OCI-LY7 (cell line): Measurements from ENCODE around the gene ENKD1. TPM values are rescaled to one million over a fixed set of nuclear protein-coding genes. Genes with fewer than 3 reads are reported as not detected.

Source experiments
- BruUV-seq: library from RNA; stranded (reverse); fragments of 400-500 nt; replicated peaks from 2 replicates; lab custom pipeline; 2021; lab: Mats Ljungman, UMichigan
- CTCF ChIA-PET: fragments of 300-600 bp; sonication (Branson Sonifier 250); formaldehyde crosslinking; loops from one replicate; lab custom pipeline; 2022; ENCODE audit warnings: antibody characterized with exemption; ENCODE audit not compliant: unreplicated experiment; lab: Charles Lee
- POLR2A ChIA-PET: fragments of 300-600 bp; sonication (Branson Sonifier 250); formaldehyde crosslinking; loops from one replicate; lab custom pipeline; 2022; ENCODE audit warnings: antibody characterized with exemption; lab: Charles Lee
- DNase-seq: peaks from one replicate; pipeline ENCODE4 v3.0.0-alpha.2; 2015; ENCODE audit warnings: low spot score
- H2AFZ ChIP-seq: fragments of 200-600 bp; sonication (generic), shearing (Covaris generic); 2 replicates; pipeline ENCODE4 v1.6.1; 2014; ENCODE audit warnings: mild to moderate bottlenecking, antibody characterized with exemption, low read length, moderate library complexity
- H3K27ac ChIP-seq: fragments of 200-600 bp; sonication (generic); 2 replicates; pipeline ENCODE4 v1.5.1; 2014; ENCODE audit warnings: mixed run types, low read depth, mild to moderate bottlenecking, moderate library complexity, low read length, inconsistent platforms; ENCODE audit not compliant: poor library complexity, severe bottlenecking
- H3K36me3 ChIP-seq: fragments of 200-600 bp; sonication (generic); 2 replicates; pipeline ENCODE4 v1.6.1; 2014; ENCODE audit warnings: mild to moderate bottlenecking, antibody characterized with exemption, low read length, moderate library complexity, mixed read lengths; ENCODE audit not compliant: insufficient read depth
- H3K4me1 ChIP-seq: fragments of 200-600 bp; sonication (generic); 2 replicates; pipeline ENCODE4 v1.5.1; 2014; ENCODE audit warnings: mild to moderate bottlenecking, low read length; ENCODE audit not compliant: insufficient read depth, poor library complexity, severe bottlenecking
- H3K4me2 ChIP-seq: fragments of 200-600 bp; sonication (generic); 2 replicates; pipeline ENCODE4 v1.6.1; 2014; ENCODE audit warnings: mild to moderate bottlenecking, low read length
- H3K4me3 ChIP-seq: fragments of 200-600 bp; sonication (generic); 2 replicates; pipeline ENCODE4 v1.5.1; 2014; ENCODE audit warnings: mild to moderate bottlenecking, low read depth, low read length; ENCODE audit not compliant: poor library complexity, severe bottlenecking
- H3K79me2 ChIP-seq: fragments of 200-600 bp; sonication (generic); 2 replicates; pipeline ENCODE4 v1.6.1; 2016; ENCODE audit warnings: low read depth, mild to moderate bottlenecking, low read length, moderate library complexity, mixed read lengths; ENCODE audit not compliant: insufficient read depth
- H3K9me2 ChIP-seq: fragments of 200-600 bp; sonication (generic); 2 replicates; pipeline ENCODE4 v1.6.1; 2016; ENCODE audit warnings: mild to moderate bottlenecking, low read length, mixed read lengths; ENCODE audit not compliant: insufficient read depth
- H3K9me3 ChIP-seq: fragments of 200-600 bp; sonication (generic); 2 replicates; pipeline ENCODE4 v1.6.1; 2014; ENCODE audit warnings: mild to moderate bottlenecking, mixed run types, low read length, mixed read lengths
- H4K20me1 ChIP-seq: fragments of 200-600 bp; sonication (generic); 2 replicates; pipeline ENCODE4 v1.6.1; 2014; ENCODE audit warnings: mild to moderate bottlenecking, antibody characterized with exemption, low read length, moderate library complexity, mixed read lengths; ENCODE audit not compliant: insufficient read depth
- EZH2phosphoT487 ChIP-seq: fragments of 200-600 bp; sonication (generic); IDR thresholded peaks from 2 replicates; pipeline ENCODE4 v1.6.1; 2018; ENCODE audit warnings: low read depth, borderline replicate concordance, mild to moderate bottlenecking, mixed run types, antibody characterized with exemption, low read length, moderate library complexity, mixed read lengths
- intact Hi-C: fragments of 100-400 bp; cut with micrococcal nuclease; formaldehyde crosslinking; loops from one replicate; pipeline ENCODE4 v1.10.0; 2022; ENCODE audit not compliant: unreplicated experiment
- total RNA-seq, 2 experiments: library from RNA; depleted of rRNA in 1 of 2; stranded (reverse); fragments of >200 nt in 1 of 2; shearing (Covaris generic) in 1 of 2; gene quantifications; 2 replicates each; pipeline ENCODE4 v1.2.3, GENCODE V29; 2014 to 2022
- TF ChIP-seq, protein P1 (sequence below): fragments of 200-600 bp; sonication (generic); conservative IDR thresholded peaks from 2 replicates; pipeline ENCODE4 v1.5.1; 2014; ENCODE audit warnings: mild to moderate bottlenecking, antibody characterized with exemption, low read length, moderate library complexity, mixed read lengths

The ENKD1 gene
- total RNA-seq, 2 experiments from 2014 or later: 8.1 to 15.7 TPM

DNA sequence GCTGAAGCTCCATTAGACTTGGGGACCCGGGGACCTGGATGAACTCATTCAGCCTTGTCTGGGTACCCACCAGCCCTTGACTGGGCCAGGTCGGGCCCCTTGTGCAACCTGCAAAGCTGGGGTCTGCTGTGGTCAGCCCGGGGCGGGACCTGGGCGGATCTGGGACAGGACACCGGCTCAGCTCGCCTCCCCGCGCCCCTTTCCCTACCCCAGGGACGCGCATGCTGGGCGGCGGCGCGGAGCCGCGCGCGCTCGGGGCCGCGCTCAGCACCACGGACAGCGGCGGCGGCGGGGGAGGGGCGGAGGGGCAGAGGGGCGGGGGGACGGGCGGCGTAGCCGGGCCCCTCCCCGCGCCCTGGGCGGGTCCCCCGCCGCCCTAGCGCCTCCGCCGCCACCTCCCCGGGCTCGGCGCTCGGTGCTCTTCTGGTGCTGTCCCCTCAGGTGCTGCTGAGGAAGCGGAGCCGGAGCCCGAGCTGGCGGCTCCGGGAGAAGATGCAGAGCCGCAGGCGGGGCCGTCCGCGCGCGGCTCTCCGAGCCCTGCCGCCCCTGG lies 13.9 kb downstream of the ENKD1 start:
- TF ChIP-seq, protein P1, sequence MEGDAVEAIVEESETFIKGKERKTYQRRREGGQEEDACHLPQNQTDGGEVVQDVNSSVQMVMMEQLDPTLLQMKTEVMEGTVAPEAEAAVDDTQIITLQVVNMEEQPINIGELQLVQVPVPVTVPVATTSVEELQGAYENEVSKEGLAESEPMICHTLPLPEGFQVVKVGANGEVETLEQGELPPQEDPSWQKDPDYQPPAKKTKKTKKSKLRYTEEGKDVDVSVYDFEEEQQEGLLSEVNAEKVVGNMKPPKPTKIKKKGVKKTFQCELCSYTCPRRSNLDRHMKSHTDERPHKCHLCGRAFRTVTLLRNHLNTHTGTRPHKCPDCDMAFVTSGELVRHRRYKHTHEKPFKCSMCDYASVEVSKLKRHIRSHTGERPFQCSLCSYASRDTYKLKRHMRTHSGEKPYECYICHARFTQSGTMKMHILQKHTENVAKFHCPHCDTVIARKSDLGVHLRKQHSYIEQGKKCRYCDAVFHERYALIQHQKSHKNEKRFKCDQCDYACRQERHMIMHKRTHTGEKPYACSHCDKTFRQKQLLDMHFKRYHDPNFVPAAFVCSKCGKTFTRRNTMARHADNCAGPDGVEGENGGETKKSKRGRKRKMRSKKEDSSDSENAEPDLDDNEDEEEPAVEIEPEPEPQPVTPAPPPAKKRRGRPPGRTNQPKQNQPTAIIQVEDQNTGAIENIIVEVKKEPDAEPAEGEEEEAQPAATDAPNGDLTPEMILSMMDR: no peak
- TF ChIP-seq EZH2phosphoT487: no peak
- no peak overlapping the region for H3K4me3 ChIP-seq
- ChIA-PET POLR2A (no interaction called here), CTCF (no interaction called here)
- intact Hi-C loops: no loop called here
- BruUV-seq: no TSS peak
- H3K9me2 ChIP-seq: no peaks in the 10 kb centered on the region
- H3K4me1 ChIP-seq: no peaks in the 10 kb centered on the region
- peaks cover 86% of the 10 kb centered on the region for H3K36me3 ChIP-seq
- no peaks in the 10 kb centered on the region for H3K9me3 ChIP-seq
- DNase-seq: no peak
- no peak overlapping the region for H2AFZ ChIP-seq
- no peak overlapping the region for H3K4me2 ChIP-seq
- H3K79me2 ChIP-seq: no peaks in the 10 kb centered on the region
- H3K27ac ChIP-seq: no peak overlapping the region
- no peaks in the 10 kb centered on the region; the same call in 1 of the 2 replicates for H4K20me1 ChIP-seq

DNA sequence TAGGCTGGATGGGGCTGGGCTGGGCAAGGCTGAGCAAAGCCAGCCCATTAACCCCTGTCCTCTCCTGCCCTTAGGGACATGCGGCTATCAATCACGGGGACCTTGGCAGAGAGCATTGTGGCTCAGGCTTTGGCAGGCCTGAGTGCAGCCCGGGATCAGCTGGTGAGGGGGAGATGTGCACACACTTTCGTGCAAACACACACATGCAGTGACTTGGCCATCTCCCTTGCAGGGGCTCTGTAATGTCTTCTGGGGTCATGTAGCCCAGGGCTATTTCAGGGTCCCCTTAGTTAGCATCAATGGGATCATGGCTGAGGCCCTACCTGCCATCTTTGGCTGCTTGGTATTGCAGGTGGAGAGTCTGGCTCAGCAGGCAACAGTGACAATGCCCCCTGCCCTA lies 14.7 kb downstream of the ENKD1 start:
- intact Hi-C loops: no loop called here
- no TSS peak for BruUV-seq
- Histone ChIP-seq H2AFZ (no peak overlapping the region), H3K9me2 (no peaks in the 10 kb centered on the region), H4K20me1 (no peaks in the 10 kb centered on the region; the same call in 1 of the 2 replicates), H3K4me1 (peaks cover under 1% of the 10 kb centered on the region), H3K4me3 (no peak overlapping the region), H3K79me2 (no peaks in the 10 kb centered on the region), H3K36me3 (peaks cover 84% of the 10 kb centered on the region), H3K4me2 (no peak overlapping the region), H3K27ac (no peak overlapping the region), H3K9me3 (no peaks in the 10 kb centered on the region)
- DNase-seq: no peak
- CTCF ChIA-PET: no interaction called here
- TF ChIP-seq, protein P1: no peak
- TF ChIP-seq EZH2phosphoT487: no peak
- POLR2A ChIA-PET: no interaction called here

DNA sequence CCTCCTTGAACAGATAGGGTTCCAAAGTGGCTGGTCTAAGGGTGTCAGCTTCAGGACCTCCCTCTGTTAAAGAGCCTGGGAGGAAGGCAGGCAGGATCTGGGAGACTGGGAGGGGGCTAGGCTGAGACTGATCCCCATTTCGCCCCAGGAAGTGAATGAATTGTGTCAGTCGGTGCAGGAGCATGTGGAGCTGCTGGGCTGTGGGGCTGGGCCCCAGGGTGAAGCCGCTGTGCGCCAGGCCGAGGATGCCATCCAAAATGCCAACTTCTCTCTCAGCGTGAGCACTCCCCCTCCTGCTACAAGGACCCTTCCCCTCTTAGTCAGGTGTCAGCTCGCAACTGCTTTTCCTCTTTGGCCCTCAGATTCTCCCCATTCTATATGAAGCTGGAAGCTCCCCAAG lies 15.5 kb downstream of the ENKD1 start:
- Histone ChIP-seq H3K79me2 (peaks cover 5% of the 10 kb centered on the region; the same call in 1 of the 2 replicates), H3K9me3 (no peaks in the 10 kb centered on the region), H3K36me3 (peaks cover 84% of the 10 kb centered on the region), H3K4me2 (no peak overlapping the region), H3K4me1 (peaks cover 8% of the 10 kb centered on the region), H3K9me2 (no peaks in the 10 kb centered on the region), H4K20me1 (no peaks in the 10 kb centered on the region; the same call in 1 of the 2 replicates), H2AFZ (no peak overlapping the region), H3K4me3 (no peak overlapping the region), H3K27ac (no peak overlapping the region)
- intact Hi-C loops: no loop called here
- BruUV-seq: no TSS peak
- no peak for DNase-seq
- TF ChIP-seq EZH2phosphoT487: no peak
- TF ChIP-seq, protein P1: no peak
- ChIA-PET CTCF (no interaction called here), POLR2A (interaction anchor here (1.6 kb wide), 1 partner anchor 9 kb away, joined by 4 read pairs; the partner anchor contains the start of gene ACD)
